GM19455 (cell line): ENCODE data around the gene DRC7.
"Not testable (repeated sequence)": the region's sequence is repeated elsewhere in the genome, so short reads cannot be mapped to it uniquely, and the experiment has no call there.

Experiments
- ATAC-seq: cut with Tn5 transposase; IDR thresholded peaks from one replicate; pipeline ENCODE4 v1.9.1; 2021; ENCODE audit not compliant: unreplicated experiment

The DRC7 gene

GRCh38 chr16:57732714-57733113 lies 38.1 kb downstream of the DRC7 start:
- no peak for ATAC-seq

- ATAC-seq = no peak
Observed at GRCh38 chr16:57734308-57734924, 39.8 kb downstream of the DRC7 start.

GRCh38 chr16:57734925-57735754 lies 40.5 kb downstream of the DRC7 start:
- peak; percentile 86 for ATAC-seq

- no peak for ATAC-seq
Observed at GRCh38 chr16:57735755-57736418, 41.3 kb downstream of the DRC7 start, which contains the start of gene KATNB1. TSS of gene KATNB1 (plus strand) at chr16:57735770. CDS start at chr16:57737244, 1,474 bp downstream.

GRCh38 chr16:57736419-57737351 lies 42.1 kb downstream of the DRC7 start:
- ATAC-seq = no peak

GRCh38 chr16:57738844-57739243 lies 44.2 kb downstream of the DRC7 start:
- no peak for ATAC-seq

GRCh38 chr16:57739756-57740422 lies 45.3 kb downstream of the DRC7 start:
- ATAC-seq = no peak

- no peak for ATAC-seq
Observed at GRCh38 chr16:57740423-57741071, 45.9 kb downstream of the DRC7 start.

- ATAC-seq = no peak
Observed at GRCh38 chr16:57741660-57742191, 47.1 kb downstream of the DRC7 start.

- no peak for ATAC-seq
Observed at GRCh38 chr16:57742543-57742942, 47.9 kb downstream of the DRC7 start.

- no peak for ATAC-seq
Observed at GRCh38 chr16:57743458-57743857, 48.9 kb downstream of the DRC7 start.

- no peak for ATAC-seq
Observed at GRCh38 chr16:57743886-57744641, 49.5 kb downstream of the DRC7 start.

- no peak for ATAC-seq
Observed at GRCh38 chr16:57744642-57744903, 50.0 kb downstream of the DRC7 start.

- ATAC-seq = no peak
Observed at GRCh38 chr16:57745768-57746167, 51.2 kb downstream of the DRC7 start.

GRCh38 chr16:57746316-57746715 lies 51.7 kb downstream of the DRC7 start:
- ATAC-seq = not testable (repeated sequence)

- ATAC-seq = no peak
Observed at GRCh38 chr16:57747091-57747490, 52.5 kb downstream of the DRC7 start.

- no peak for ATAC-seq
Observed at GRCh38 chr16:57747496-57747895, 52.9 kb downstream of the DRC7 start.

- ATAC-seq = no peak
Observed at GRCh38 chr16:57747996-57748395, 53.4 kb downstream of the DRC7 start.

- no peak for ATAC-seq
Observed at GRCh38 chr16:57748596-57748995, 54.0 kb downstream of the DRC7 start.
